Omental fat pad (tissue), 4 donors: ENCODE measurements around the gene AADAC. TPM values are rescaled to one million over a fixed set of nuclear protein-coding genes. Genes with fewer than 3 reads are reported as not detected.

Experiments
- ATAC-seq: fragments of 150-250 bp; one replicate; pipeline ENCODE4 v1.9.1; 2016; ENCODE audit warnings: mild to moderate bottlenecking, moderate library complexity; ENCODE audit not compliant: low FRiP score
- DNase-seq: peaks from one replicate; pipeline ENCODE4 v3.0.0-alpha.2; 2019; ENCODE audit warnings: low spot score
- CTCF ChIP-seq, 3 donors: fragments of 450-650 bp; IDR thresholded peaks; one replicate each; pipeline ENCODE4 v1.5.1; 2016 to 2017; ENCODE audit warnings: antibody characterized with exemption in 3 of 3, mild to moderate bottlenecking in 3 of 3, moderate library complexity in 2 of 3
- total RNA-seq, 4 donors: library from RNA; depleted of rRNA; stranded (reverse); fragments of >200 nt; gene quantifications; one replicate each; pipeline ENCODE4 v1.1.0, GENCODE V29; 2016

Gene AADAC
- total RNA-seq, 4 donors from 2014 or later, result 0.95 to 22.2 (median 1.8) TPM

GRCh38 chr3:151863611-151864010 lies 49.7 kb downstream of the AADAC start:
- no peak for ATAC-seq
- TF ChIP-seq CTCF (IDR thresholded peaks at IDR 0.05), result no peak
- DNase-seq, result no peak

DNA sequence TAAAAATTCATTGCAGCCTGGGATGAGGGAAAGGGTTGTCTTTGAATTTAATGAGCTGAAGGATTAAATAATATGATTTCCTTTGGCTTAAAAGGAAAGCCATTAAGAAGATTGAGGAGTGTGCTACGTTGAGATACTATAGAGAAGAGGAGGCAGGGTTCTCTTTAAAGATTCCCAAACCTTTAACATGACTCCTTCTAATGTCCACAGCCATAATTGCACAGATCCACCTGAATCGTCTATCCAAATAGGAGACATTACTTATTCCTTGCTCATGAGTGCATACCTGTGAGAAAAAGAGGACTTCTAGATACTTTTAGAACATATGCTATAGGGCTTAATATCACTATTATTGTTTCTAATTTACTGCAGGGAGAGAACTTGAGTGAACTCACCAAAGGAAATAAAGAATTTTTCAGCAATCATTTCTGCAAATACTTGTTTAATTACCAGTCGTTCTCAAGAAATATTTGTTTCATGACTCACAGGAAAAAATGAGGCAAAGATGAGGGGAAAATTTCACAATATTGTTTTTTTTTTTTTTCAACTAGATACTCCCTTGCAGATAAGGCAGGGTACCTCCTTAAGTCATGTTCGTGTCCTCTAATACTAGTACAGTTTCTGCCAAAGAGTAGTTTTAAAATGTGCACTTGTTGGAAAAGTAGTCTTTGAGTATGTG lies 50.6 kb downstream of the AADAC start:
- DNase-seq (no peak), ATAC-seq (peak; percentile 71)
- no peak for TF ChIP-seq CTCF (IDR thresholded peaks at IDR 0.05)

DNA sequence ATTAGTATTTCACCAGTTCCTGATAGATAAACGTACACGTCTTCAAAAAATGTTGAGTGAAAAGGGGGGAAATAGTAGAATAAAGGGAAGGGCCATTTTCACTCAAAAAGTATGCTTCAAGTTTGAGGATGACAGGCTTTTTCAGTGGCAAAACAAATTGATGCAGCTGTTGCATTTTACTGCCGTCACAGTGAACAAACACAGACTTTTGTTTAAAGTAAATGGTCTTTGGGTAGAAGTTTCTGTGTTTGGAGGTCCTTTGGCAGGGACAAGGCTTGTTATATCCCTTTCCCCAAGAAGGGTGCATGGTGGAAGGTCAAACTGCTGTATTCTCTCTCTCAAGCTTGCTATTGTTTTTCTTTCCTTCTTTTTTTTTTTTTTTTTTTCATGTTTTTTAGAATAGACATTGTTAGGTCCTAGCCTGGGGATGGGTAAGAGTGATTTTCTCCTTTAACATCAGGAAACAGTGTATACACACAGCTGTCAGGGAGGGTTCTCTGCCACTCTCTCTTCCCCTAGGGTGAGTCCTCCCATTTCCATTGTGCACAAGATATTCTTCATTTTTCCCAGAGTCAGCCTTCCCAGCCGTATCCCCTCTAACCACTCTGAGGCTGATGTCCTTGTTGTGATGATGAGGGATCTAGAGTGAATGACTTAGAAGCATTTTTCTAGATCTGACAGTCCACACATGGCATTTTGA lies 52.9 kb downstream of the AADAC start:
- ATAC-seq (no peak), DNase-seq (no peak)
- TF ChIP-seq CTCF (IDR thresholded peaks at IDR 0.05), result no peak

DNA sequence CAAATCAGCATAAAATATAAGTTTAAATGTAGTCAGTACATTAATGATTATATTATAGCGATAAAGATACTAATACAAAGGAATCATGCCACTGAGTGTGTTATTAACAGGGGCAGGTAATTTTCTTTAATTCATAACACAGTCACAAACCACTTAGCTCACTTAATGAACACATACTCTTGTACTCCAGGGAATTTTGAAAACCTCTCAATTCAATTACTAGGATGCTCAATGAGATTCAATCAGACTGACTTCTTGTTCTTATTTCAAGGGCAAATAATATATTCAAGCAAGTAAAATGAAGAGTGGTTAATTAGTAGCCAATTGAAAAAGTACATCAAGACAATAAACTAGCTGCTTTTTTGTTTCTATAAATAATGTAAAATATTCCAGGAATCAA lies 53.8 kb downstream of the AADAC start:
- ATAC-seq (no peak), DNase-seq (no peak)
- TF ChIP-seq CTCF (IDR thresholded peaks at IDR 0.05), result no peak

GRCh38 chr3:151869181-151869580 lies 55.3 kb downstream of the AADAC start:
- TF ChIP-seq CTCF (IDR thresholded peaks at IDR 0.05), result no peak
- ATAC-seq (no peak), DNase-seq (no peak)

DNA sequence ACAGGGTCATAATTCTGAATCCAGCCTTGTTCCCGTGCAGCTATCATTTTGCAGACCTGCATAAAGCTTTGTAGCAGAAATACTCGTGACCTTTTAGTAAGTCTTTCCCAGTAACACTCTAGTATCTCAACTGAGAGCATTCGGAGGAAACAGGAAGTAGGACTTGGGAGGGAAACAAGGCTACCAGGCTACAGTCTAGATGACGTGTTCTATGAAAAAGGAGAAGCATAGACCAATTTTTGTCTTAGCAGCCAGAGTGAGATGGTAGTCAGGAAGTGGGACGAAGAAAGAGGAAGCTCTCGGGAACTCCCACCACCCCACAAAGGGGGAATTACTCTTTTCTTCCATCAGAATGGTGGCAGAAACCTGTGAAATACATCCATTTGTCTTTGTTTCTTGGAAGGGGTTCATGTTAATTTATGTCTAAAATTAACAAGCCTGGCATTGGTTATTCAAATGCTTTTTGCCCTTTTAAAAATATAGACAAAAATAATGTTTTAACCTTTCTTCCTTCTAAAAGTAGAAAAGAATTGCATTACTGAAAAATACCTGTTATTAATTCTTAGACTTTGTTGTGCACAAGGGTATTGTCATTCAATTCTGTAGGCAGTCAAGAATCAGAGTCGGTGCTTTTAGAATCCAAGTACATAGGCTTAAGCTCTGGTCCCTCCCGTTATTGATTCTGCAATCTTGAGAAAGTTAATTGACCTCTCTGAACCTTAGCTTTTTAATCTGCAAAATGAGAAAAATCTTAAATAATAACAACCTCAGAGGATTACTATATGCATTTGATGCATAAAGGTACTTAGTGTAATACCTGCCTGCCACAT lies 57.9 kb downstream of the AADAC start:
- ATAC-seq (no peak), DNase-seq (no peak)
- TF ChIP-seq CTCF (IDR thresholded peaks at IDR 0.05), result no peak
